IPS-18a (cell line): ENCODE measurements around the gene TEX22.

Experiments used
- H3K27ac ChIP-seq: one replicate; pipeline ENCODE4 v1.5.1; 2013; ENCODE audit warnings: low read length
- H3K27me3 ChIP-seq: one replicate; pipeline ENCODE4 v1.6.1; 2013; ENCODE audit warnings: mild to moderate bottlenecking, low read length; ENCODE audit not compliant: control insufficient read depth, insufficient read depth
- H3K36me3 ChIP-seq: one replicate; pipeline ENCODE4 v1.6.1; 2013; ENCODE audit warnings: low read depth, low read length; ENCODE audit not compliant: control insufficient read depth
- H3K4me1 ChIP-seq: one replicate; pipeline ENCODE4 v1.6.1; 2013; ENCODE audit warnings: low read depth, low read length; ENCODE audit not compliant: control insufficient read depth
- H3K4me3 ChIP-seq: one replicate; pipeline ENCODE4 v1.5.1; 2013; ENCODE audit warnings: low read length
- H3K9ac ChIP-seq: one replicate; pipeline ENCODE4 v1.6.1; 2013; ENCODE audit warnings: mild to moderate bottlenecking, low read length, moderate library complexity
- H3K9me3 ChIP-seq: one replicate; pipeline ENCODE4 v1.6.1; 2013; ENCODE audit warnings: low read depth, low read length; ENCODE audit not compliant: control insufficient read depth

Gene TEX22

DNA sequence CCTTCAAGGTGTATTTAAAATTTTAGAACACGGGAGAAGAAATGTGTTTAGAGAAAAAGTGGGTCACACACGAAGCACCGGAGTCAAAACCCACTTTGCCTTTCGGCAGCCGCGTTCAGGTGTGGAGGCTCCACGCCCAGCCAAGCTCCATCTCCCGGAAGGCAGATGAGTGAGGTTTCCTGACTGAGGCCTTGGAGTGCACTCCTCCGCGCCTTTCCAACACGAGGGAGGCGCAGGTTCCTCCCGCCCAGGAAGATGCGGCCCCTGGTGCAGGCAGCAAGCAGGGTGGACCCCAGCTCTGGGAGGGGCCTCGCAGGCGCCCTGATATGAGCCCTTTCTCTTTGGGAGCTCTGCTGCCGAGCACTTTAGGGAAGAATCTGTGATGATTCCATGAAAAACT is 43.8 kb downstream of the TEX22 start:
- peaks cover 14% of the 10 kb centered on the region for H3K36me3 ChIP-seq
- H3K9me3 ChIP-seq, result no peaks in the 10 kb centered on the region
- no peak overlapping the region for H3K4me3 ChIP-seq
- H3K27me3 ChIP-seq, result no peaks in the 10 kb centered on the region
- H3K4me1 ChIP-seq, result no peaks in the 10 kb centered on the region
- H3K27ac ChIP-seq, result no peak overlapping the region
- no peak overlapping the region for H3K9ac ChIP-seq

- Histone ChIP-seq H3K9me3 (no peaks in the 10 kb centered on the region), H3K4me1 (no peaks in the 10 kb centered on the region), H3K27me3 (no peaks in the 10 kb centered on the region), H3K27ac (no peak overlapping the region), H3K9ac (no peak overlapping the region), H3K4me3 (no peak overlapping the region), H3K36me3 (peaks cover 14% of the 10 kb centered on the region)
Measured at GRCh38 chr14:105442834-105443233, 44.5 kb downstream of the TEX22 start.

DNA sequence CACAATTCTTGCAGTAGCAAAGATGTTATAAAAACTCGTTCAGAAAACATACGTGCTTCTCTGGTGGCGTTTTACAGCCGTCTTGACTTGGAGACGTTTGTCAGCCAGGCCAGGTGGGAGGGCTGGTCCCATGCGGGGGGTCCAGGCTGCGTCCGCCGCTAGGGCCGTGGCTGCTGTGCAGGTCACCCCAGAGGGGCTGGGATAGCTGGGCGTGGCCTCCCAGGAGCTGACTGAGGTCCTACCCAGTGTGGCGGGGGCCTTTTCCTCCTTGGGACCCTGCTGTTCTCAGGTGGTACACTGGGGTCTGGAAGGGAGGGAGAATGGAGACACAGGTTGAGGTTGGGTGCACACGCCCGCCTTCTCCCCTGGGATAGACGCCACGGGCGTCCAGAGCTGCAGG is 46.5 kb downstream of the TEX22 start:
- no peak overlapping the region for H3K9ac ChIP-seq
- no peak overlapping the region for H3K4me3 ChIP-seq
- peaks cover 17% of the 10 kb centered on the region for H3K36me3 ChIP-seq
- H3K9me3 ChIP-seq, result no peaks in the 10 kb centered on the region
- H3K4me1 ChIP-seq, result no peaks in the 10 kb centered on the region
- no peak overlapping the region for H3K27ac ChIP-seq
- H3K27me3 ChIP-seq, result no peaks in the 10 kb centered on the region

DNA sequence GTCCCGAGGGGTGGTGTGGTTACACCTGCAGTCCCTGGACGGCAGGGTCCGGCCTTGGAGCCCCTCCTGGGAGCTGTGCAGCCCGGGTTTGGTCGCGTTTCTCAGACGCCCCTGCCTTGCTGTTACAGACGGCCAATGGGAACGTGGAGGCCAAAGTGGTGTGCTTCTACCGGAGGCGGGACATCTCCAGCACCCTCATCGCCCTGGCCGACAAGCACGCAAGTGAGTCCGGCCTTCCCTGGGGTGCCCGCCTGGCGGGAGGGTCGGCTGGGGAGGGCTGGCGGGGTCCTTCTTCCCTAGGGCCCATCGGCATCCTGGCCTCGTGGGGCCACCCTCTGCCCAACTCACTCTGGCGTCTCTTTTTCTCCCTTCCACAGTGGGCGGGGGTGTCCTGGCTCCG is 47.0 kb downstream of the TEX22 start:
- Histone ChIP-seq H3K36me3 (peaks cover 21% of the 10 kb centered on the region), H3K4me3 (no peak overlapping the region), H3K27ac (no peak overlapping the region), H3K4me1 (no peaks in the 10 kb centered on the region), H3K9me3 (no peaks in the 10 kb centered on the region), H3K9ac (no peak overlapping the region), H3K27me3 (no peaks in the 10 kb centered on the region)

GRCh38 chr14:105445901-105446845 is 47.8 kb downstream of the TEX22 start:
- Histone ChIP-seq H3K36me3 (peaks cover 30% of the 10 kb centered on the region), H3K27me3 (no peaks in the 10 kb centered on the region), H3K9me3 (no peaks in the 10 kb centered on the region)

DNA sequence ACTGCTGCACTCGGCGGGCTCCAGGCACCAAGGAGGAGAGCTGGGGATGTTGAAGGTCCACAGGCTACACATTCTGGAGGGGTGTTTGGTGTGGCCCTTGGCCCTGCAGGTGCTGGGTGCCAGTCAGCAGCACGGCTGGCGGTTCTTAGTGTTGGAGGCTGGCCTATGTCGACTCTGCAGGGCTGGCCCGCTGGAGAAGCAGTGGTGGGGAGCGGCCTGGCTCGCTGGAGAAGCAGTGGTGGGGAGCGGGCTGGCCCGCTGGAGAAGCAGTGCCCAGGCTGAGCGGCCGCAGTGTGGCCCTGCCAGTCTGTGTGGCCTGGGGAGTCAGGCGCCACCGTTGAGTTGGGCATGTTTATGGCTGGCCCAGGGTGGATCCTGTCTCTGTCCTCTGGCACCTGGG is 48.6 kb downstream of the TEX22 start:
- no peak overlapping the region for H3K27ac ChIP-seq
- H3K9ac ChIP-seq, result no peak overlapping the region
- peaks cover 28% of the 10 kb centered on the region for H3K36me3 ChIP-seq
- no peaks in the 10 kb centered on the region for H3K27me3 ChIP-seq
- H3K4me3 ChIP-seq, result no peak overlapping the region
- H3K9me3 ChIP-seq, result no peaks in the 10 kb centered on the region
- H3K4me1 ChIP-seq, result no peaks in the 10 kb centered on the region

More at GRCh38 chr14:105445901-105446845, 47.8 kb downstream of the TEX22 start:
- no peak overlapping the region for H3K4me3 ChIP-seq
- no peak overlapping the region for H3K9ac ChIP-seq
- H3K4me1 ChIP-seq, result no peaks in the 10 kb centered on the region
- H3K27ac ChIP-seq, result no peak overlapping the region

GRCh38 chr14:105447651-105448640 is 49.6 kb downstream of the TEX22 start:
- Histone ChIP-seq H3K27me3 (no peaks in the 10 kb centered on the region), H3K36me3 (peaks cover 35% of the 10 kb centered on the region), H3K9me3 (no peaks in the 10 kb centered on the region), H3K4me1 (no peaks in the 10 kb centered on the region), H3K9ac (no peak overlapping the region), H3K27ac (no peak overlapping the region), H3K4me3 (no peak overlapping the region)

DNA sequence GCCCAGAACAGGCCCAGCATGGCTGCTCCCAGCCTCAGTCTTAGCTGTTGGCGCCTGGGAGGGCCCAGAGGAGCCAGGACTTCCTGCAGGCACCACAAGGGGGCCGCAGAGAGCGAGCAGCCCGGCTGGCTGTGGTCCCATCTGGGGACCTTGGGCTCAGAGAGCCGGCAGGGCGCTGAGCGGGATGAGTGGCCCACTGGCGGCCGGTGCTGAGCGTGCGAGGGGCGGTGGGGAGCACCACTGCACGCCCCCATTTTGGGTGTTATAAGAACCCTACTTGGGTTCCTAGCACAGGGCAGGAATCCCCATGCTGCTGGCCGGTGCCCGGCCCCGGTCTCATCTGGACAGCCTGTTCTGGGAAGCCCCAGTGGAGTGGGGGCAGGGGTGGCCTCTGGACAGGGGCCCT is 50.4 kb downstream of the TEX22 start:
- H3K27ac ChIP-seq, result no peak overlapping the region
- no peaks in the 10 kb centered on the region for H3K9me3 ChIP-seq
- no peaks in the 10 kb centered on the region for H3K27me3 ChIP-seq
- peaks cover 34% of the 10 kb centered on the region for H3K36me3 ChIP-seq
- H3K9ac ChIP-seq, result no peak overlapping the region
- no peaks in the 10 kb centered on the region for H3K4me1 ChIP-seq
- no peak overlapping the region for H3K4me3 ChIP-seq

GRCh38 chr14:105449276-105450122 is 51.2 kb downstream of the TEX22 start:
- no peaks in the 10 kb centered on the region for H3K9me3 ChIP-seq
- H3K27ac ChIP-seq, result no peak overlapping the region
- H3K4me1 ChIP-seq, result no peaks in the 10 kb centered on the region
- no peak overlapping the region for H3K9ac ChIP-seq
- H3K4me3 ChIP-seq, result no peak overlapping the region
- peaks cover 40% of the 10 kb centered on the region for H3K36me3 ChIP-seq
- H3K27me3 ChIP-seq, result no peaks in the 10 kb centered on the region

GRCh38 chr14:105450123-105450505 is 51.8 kb downstream of the TEX22 start:
- H3K4me3 ChIP-seq, result no peak overlapping the region
- no peak overlapping the region for H3K9ac ChIP-seq
- H3K4me1 ChIP-seq, result no peaks in the 10 kb centered on the region
- H3K27ac ChIP-seq, result no peak overlapping the region
- no peaks in the 10 kb centered on the region for H3K27me3 ChIP-seq
- no peaks in the 10 kb centered on the region for H3K9me3 ChIP-seq
- peaks cover 44% of the 10 kb centered on the region for H3K36me3 ChIP-seq
